Transverse colon (tissue), 4 donors: ENCODE data around the gene OR2T35. TPM values are rescaled to one million over a fixed set of nuclear protein-coding genes. Genes with fewer than 3 reads are reported as not detected.

Experiments
- DNase-seq: peaks from one replicate; pipeline ENCODE4 v3.0.0-alpha.2; 2019
- H3K27ac ChIP-seq, 4 donors: fragments of 200-600 bp; sonication (generic); 2 replicates each; pipeline ENCODE4 v1.5.1; 2016 to 2018; ENCODE audit warnings: inconsistent platforms in 4 of 4
- H3K27me3 ChIP-seq: fragments of 200-600 bp; sonication (generic); 2 replicates; pipeline ENCODE4 v1.5.1; 2017; ENCODE audit warnings: inconsistent platforms
- H3K36me3 ChIP-seq, 4 donors: fragments of 200-600 bp; sonication (generic); 2 replicates each; pipeline ENCODE4 v1.5.1; 2017 to 2019; ENCODE audit warnings: inconsistent platforms in 4 of 4
- H3K4me1 ChIP-seq, 4 donors: fragments of 200-600 bp; sonication (generic); 2 replicates each; pipeline ENCODE4 v1.5.1; 2017 to 2020; ENCODE audit warnings: inconsistent platforms in 4 of 4
- H3K4me3 ChIP-seq, 4 donors: fragments of 200-600 bp; sonication (generic); 1 replicate in 1 of 4; 2 replicates in 3 of 4; pipeline versions ENCODE4 v1.5.1 to v1.6.1; 2017 to 2019; ENCODE audit warnings: inconsistent platforms in 4 of 4
- H3K9me3 ChIP-seq, 2 donors: fragments of 200-600 bp; sonication (generic); 2 replicates each; pipeline ENCODE4 v1.5.1; 2017 to 2019; ENCODE audit warnings: inconsistent platforms in 2 of 2
- EP300 ChIP-seq: sonication (generic); formaldehyde crosslinking; IDR thresholded peaks from one replicate; pipeline ENCODE4 v1.6.1; 2017; ENCODE audit warnings: antibody characterized with exemption, low read depth
- POLR2A ChIP-seq: fragments of 450-650 bp; IDR thresholded peaks from one replicate; pipeline ENCODE4 v1.6.1; 2016; ENCODE audit warnings: antibody characterized with exemption, mild to moderate bottlenecking, moderate library complexity
- POLR2AphosphoS5 ChIP-seq, 3 donors: sonication (generic); formaldehyde crosslinking; IDR thresholded peaks; one replicate each; pipeline ENCODE4 v1.6.1; 2016; ENCODE audit warnings: antibody characterized with exemption in 3 of 3
- WGBS, 2 donors: methylation state at CpG; one replicate each; pipeline ENCODE4 v1.1.5; 2018; ENCODE audit warnings: low coverage in 1 of 2; 5-methylcytosine and 5-hydroxymethylcytosine counted together
- in situ Hi-C, 4 donors: fragments of 200-750 bp; cut with MboI; loops; one replicate each; pipeline versions ENCODE4 v1.15.0 to v1.15.1; 2017; ENCODE audit warnings: low sequenced_read_pairs in 3 of 4, low pct_ligation_motif_present in 1 of 4, low pct_unique_long_range_greater_than_20kb in 1 of 4
- intact Hi-C: fragments of 100-400 bp; cut with DNase I; formaldehyde crosslinking; loops from one replicate; pipeline ENCODE4 v1.15.1; 2023; ENCODE audit warnings: low total_unique reads
- total RNA-seq, 4 donors: library from RNA; depleted of rRNA; stranded (reverse); fragments of >200 nt; gene quantifications; one replicate each; pipeline ENCODE4 v1.1.0, GENCODE V29; 2016
- TF ChIP-seq, protein P1 (sequence below), 5 experiments: fragments of 200-600 bp in 3 of 5; fragments of 450-650 bp in 2 of 5; sonication (generic) in 3 of 5; IDR thresholded peaks; 1 replicate in 2 of 5; 2 replicates in 3 of 5; pipeline ENCODE4 v1.5.1; 2016 to 2017; ENCODE audit warnings: antibody characterized with exemption in 5 of 5, inconsistent platforms in 3 of 5, mild to moderate bottlenecking in 2 of 5, moderate library complexity in 1 of 5

OR2T35 gene
- total RNA-seq, 4 donors from 2014 or later, result not detected

DNA sequence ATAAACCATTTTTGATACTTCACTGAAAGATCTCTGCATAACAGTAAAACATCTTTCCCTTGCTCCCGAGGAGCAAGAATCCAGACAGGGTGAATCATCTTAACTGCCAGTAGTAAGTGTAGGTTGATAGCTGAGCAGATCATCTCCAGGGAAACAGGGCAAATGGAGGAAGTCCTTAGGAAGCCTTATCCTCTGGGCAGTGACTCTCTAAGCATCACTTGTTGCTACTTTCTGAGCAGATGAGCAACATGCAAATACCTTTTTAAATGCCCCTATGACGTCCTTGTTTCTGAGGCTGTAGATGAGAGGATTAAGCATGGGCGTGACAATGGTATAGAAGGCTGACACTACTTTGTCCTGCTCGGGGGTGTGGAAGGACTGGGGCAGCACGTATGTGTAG lies 19.1 kb downstream of the OR2T35 start:
- WGBS, 2 donors, result 80 to 86% methylated on average over 3 to 5 of the region's 5 CpGs
- H3K36me3 ChIP-seq, result no peaks in the 10 kb centered on the region
- H3K27ac ChIP-seq, result no peak overlapping the region
- no peak for TF ChIP-seq POLR2AphosphoS5 (IDR thresholded peaks at IDR 0.05)
- no peak for TF ChIP-seq EP300
- no peak for TF ChIP-seq POLR2A
- TF ChIP-seq, protein P1, sequence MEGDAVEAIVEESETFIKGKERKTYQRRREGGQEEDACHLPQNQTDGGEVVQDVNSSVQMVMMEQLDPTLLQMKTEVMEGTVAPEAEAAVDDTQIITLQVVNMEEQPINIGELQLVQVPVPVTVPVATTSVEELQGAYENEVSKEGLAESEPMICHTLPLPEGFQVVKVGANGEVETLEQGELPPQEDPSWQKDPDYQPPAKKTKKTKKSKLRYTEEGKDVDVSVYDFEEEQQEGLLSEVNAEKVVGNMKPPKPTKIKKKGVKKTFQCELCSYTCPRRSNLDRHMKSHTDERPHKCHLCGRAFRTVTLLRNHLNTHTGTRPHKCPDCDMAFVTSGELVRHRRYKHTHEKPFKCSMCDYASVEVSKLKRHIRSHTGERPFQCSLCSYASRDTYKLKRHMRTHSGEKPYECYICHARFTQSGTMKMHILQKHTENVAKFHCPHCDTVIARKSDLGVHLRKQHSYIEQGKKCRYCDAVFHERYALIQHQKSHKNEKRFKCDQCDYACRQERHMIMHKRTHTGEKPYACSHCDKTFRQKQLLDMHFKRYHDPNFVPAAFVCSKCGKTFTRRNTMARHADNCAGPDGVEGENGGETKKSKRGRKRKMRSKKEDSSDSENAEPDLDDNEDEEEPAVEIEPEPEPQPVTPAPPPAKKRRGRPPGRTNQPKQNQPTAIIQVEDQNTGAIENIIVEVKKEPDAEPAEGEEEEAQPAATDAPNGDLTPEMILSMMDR (IDR thresholded peaks at IDR 0.05), result no peak
- H3K9me3 ChIP-seq, result no peaks in the 10 kb centered on the region
- no peak overlapping the region for H3K4me3 ChIP-seq
- no peaks in the 10 kb centered on the region for H3K27me3 ChIP-seq
- intact Hi-C loops (no loop called here), in situ Hi-C loops (loop anchor here in 2 of 4 donors (10.0 kb wide), 1 partner anchor 59 kb away; no protein-coding TSS in a partner anchor)
- H3K4me1 ChIP-seq, result no peaks in the 10 kb centered on the region
- DNase-seq, result no peak

DNA sequence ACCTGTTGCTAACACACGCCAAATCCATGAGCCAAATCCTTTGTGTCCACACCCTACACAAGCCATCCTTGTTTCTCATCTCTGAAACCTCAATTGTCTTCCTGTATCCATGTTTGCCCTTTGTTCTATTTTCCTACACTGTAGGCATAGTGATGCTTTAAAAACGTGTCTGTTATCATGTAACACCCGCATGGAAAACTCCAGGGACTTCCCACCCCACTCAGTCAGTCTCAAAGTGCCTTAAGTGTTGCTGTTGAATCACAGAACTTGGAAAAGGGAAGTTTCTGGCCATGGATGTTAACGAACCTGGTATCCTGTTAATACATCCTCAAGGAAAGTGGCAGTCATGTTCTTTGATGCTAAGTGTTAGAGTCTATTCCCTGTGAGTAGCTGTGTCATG lies 19.9 kb downstream of the OR2T35 start:
- Histone ChIP-seq H3K27ac (no peak overlapping the region), H3K4me1 (no peaks in the 10 kb centered on the region), H3K36me3 (no peaks in the 10 kb centered on the region), H3K4me3 (no peak overlapping the region), H3K27me3 (no peaks in the 10 kb centered on the region), H3K9me3 (no peaks in the 10 kb centered on the region)
- in situ Hi-C loops, result loop anchor here in 2 of 4 donors (10.0 kb wide), 1 partner anchor 60 kb away; no protein-coding TSS in a partner anchor
- TF ChIP-seq POLR2A, result no peak
- TF ChIP-seq, protein P1 (IDR thresholded peaks at IDR 0.05), result no peak
- no peak for TF ChIP-seq POLR2AphosphoS5 (IDR thresholded peaks at IDR 0.05)
- TF ChIP-seq EP300, result no peak
- DNase-seq, result no peak
- intact Hi-C loops, result no loop called here
- 68 to 76% methylated on average over 3 to 4 of the region's 4 CpGs for WGBS, 2 donors

DNA sequence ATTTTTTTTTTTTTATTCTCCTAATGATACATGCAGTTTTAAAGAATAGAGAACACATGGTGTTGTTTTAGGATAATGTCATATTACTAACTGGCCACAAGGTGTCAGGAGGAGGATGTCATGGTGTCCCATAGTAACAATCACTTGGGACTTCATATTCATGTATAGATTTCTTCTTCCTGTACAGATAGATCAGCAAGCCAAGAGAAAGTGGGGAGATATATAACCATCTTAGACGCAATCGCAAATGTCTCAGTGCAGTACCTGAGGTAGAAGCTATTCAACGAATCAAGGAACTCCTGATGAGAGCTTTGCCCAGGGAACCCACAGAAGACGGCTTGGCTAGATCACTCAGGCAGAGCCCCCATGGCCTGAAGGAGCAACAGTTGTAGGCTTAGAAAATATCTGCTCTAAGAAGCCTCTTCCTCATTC lies 22.5 kb downstream of the OR2T35 start:
- in situ Hi-C loops, result loop anchor here in 2 of 4 donors (10.0 kb wide), 1 partner anchor 62 kb away; no protein-coding TSS in a partner anchor
- no peaks in the 10 kb centered on the region for H3K9me3 ChIP-seq

DNA sequence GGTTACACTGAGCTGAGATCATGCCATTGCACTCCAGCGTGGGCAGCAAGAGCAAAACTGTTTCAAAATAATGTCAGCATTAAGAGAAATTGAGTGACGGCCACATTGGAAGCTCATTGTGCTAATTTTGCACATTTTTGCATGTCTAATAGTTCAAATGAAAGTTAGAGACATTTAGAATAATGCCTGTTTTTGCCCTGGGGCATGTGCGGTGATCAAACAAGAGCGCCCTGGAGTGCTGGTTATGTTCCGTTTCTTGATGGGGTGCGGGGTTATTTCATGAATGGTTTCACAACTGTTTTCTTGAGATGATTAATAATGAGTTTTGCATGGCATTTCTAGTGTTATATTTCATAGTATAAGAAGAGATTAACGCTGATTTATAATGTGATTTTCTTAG lies 23.3 kb downstream of the OR2T35 start:
- H3K4me1 ChIP-seq, result no peaks in the 10 kb centered on the region
- in situ Hi-C loops, result loop anchor here in 2 of 4 donors (10.0 kb wide), 1 partner anchor 63 kb away; no protein-coding TSS in a partner anchor
- no peak overlapping the region for H3K4me3 ChIP-seq
- no peak overlapping the region for H3K27ac ChIP-seq
- no peaks in the 10 kb centered on the region for H3K27me3 ChIP-seq
- no peaks in the 10 kb centered on the region for H3K9me3 ChIP-seq
- 63 to 73% methylated on average over 7 of the region's 7 CpGs for WGBS, 2 donors
- DNase-seq, result no peak
- TF ChIP-seq POLR2A (no peak), POLR2AphosphoS5 (IDR thresholded peaks at IDR 0.05) (no peak), EP300 (no peak)
- TF ChIP-seq, protein P1 (IDR thresholded peaks at IDR 0.05), result no peak
- no peaks in the 10 kb centered on the region for H3K36me3 ChIP-seq
- intact Hi-C loops, result no loop called here

More for the DNA sequence above, 22.5 kb downstream of the OR2T35 start:
- 63% methylated on average over 4 of the region's 4 CpGs; no CpG with 5 or more reads in 1 of the 2 donors for WGBS, 2 donors
- no peak overlapping the region for H3K4me3 ChIP-seq
- no peak for DNase-seq
- H3K27me3 ChIP-seq, result no peaks in the 10 kb centered on the region
- H3K36me3 ChIP-seq, result no peaks in the 10 kb centered on the region
- no peak overlapping the region for H3K27ac ChIP-seq
- TF ChIP-seq, protein P1 (IDR thresholded peaks at IDR 0.05), result peak; percentile 41 to 62 (median 56)
- TF ChIP-seq POLR2AphosphoS5 (IDR thresholded peaks at IDR 0.05), result no peak
- intact Hi-C loops, result no loop called here
- H3K4me1 ChIP-seq, result no peaks in the 10 kb centered on the region
